ENCODE data around the gene EEPD1. TPM values are rescaled to one million over a fixed set of nuclear protein-coding genes. Genes with fewer than 3 reads are reported as not detected.

EEPD1 gene
- total RNA-seq, 4 donors from 2014 or later, result 2.2 to 9.3 (median 6.2) TPM

- H3K9me3 ChIP-seq, result no peaks in the 10 kb centered on the region
- H3K4me1 ChIP-seq, result peaks cover 10 to 17% of the 10 kb centered on the region in 2 donors
- H3K27me3 ChIP-seq, result no peaks in the 10 kb centered on the region
- no peaks in the 10 kb centered on the region for H3K36me3 ChIP-seq
- H3K27ac ChIP-seq, result no peak overlapping the region
- TF ChIP-seq, protein P1, sequence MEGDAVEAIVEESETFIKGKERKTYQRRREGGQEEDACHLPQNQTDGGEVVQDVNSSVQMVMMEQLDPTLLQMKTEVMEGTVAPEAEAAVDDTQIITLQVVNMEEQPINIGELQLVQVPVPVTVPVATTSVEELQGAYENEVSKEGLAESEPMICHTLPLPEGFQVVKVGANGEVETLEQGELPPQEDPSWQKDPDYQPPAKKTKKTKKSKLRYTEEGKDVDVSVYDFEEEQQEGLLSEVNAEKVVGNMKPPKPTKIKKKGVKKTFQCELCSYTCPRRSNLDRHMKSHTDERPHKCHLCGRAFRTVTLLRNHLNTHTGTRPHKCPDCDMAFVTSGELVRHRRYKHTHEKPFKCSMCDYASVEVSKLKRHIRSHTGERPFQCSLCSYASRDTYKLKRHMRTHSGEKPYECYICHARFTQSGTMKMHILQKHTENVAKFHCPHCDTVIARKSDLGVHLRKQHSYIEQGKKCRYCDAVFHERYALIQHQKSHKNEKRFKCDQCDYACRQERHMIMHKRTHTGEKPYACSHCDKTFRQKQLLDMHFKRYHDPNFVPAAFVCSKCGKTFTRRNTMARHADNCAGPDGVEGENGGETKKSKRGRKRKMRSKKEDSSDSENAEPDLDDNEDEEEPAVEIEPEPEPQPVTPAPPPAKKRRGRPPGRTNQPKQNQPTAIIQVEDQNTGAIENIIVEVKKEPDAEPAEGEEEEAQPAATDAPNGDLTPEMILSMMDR (IDR thresholded peaks at IDR 0.05), result no peak
- TF ChIP-seq POLR2A (IDR thresholded peaks at IDR 0.05), result no peak
- no peak for DNase-seq
- H3K4me3 ChIP-seq (replicated peaks in 1 of 3), result no peak overlapping the region
- intact Hi-C loops (cut with DNase I), result no loop called here
- WGBS, 2 donors, result 96% methylated on average over 9 of the region's 9 CpGs
These were observed 126.9 kb downstream of the EEPD1 start for GRCh38 chr7:36279926-36280315.

DNA sequence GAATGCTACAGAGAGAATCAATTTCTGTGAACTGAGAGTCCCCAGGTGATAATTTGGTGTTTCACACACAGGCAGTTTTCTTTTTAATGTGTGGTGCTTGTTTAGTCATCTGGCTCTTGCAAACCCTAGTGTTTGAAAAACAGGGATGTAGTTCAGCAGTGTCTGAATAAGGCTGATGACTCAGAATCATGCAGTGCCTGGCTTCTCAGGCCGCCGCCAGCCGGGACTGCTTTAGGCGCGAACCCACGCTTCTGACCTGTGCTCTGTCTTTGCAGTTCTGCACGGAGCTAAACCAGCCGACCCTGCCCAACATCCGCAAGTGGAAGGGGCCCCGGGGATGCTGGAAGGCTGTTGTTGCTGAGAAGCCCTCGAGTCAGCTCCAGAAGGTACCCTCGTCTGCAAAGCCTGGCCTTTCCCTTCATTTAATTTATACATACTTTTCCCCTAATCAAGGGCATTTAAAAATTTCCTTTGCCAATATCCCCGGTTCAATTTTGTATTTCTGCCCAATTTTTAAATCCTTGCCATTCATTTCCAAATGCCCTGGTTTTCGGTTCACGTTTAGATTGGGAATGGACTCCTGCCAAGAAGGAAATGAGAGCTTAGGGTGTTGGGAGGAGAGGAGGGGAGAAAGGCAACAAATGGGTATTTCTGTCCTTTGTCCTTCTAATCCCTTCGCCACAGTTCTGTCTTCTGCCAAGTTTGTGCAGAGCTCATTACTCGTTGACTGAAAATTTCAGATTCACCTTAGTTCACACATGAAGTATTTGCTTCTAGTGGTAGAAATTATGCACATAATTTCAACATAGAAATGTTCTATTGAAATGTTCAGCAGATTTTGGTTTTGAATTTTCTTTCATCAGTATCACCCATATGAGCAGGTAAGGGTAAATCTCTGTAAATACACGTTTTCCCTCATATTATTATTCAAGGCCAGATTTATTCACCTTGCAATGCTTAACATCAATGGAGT is 128.1 kb downstream of the EEPD1 start:
- intact Hi-C loops (cut with DNase I), result no loop called here
- no peaks in the 10 kb centered on the region for H3K36me3 ChIP-seq
- TF ChIP-seq POLR2A (IDR thresholded peaks at IDR 0.05), result no peak
- TF ChIP-seq, protein P1 (IDR thresholded peaks at IDR 0.05), result no peak
- no peak overlapping the region for H3K4me3 ChIP-seq (replicated peaks in 1 of 3)
- H3K4me1 ChIP-seq, result peaks cover 10 to 17% of the 10 kb centered on the region in 2 donors
- H3K27me3 ChIP-seq, result no peaks in the 10 kb centered on the region
- WGBS, 2 donors, result 56 to 69% methylated on average over 18 of the region's 18 CpGs
- DNase-seq, result no peak
- H3K27ac ChIP-seq, result peak overlapping the region in 1 of 3 donors; percentile 33
- no peaks in the 10 kb centered on the region for H3K9me3 ChIP-seq

- Histone ChIP-seq H3K4me3 (replicated peaks in 1 of 3) (no peak overlapping the region), H3K27me3 (no peaks in the 10 kb centered on the region), H3K27ac (no peak overlapping the region), H3K9me3 (no peaks in the 10 kb centered on the region), H3K36me3 (no peaks in the 10 kb centered on the region), H3K4me1 (peaks cover 10 to 17% of the 10 kb centered on the region in 2 donors)
- WGBS, 2 donors, result 92 to 94% methylated on average over 7 to 10 of the region's 10 CpGs
- DNase-seq, result no peak
- intact Hi-C loops (cut with DNase I), result no loop called here
- TF ChIP-seq, protein P1 (IDR thresholded peaks at IDR 0.05), result no peak
- TF ChIP-seq POLR2A (IDR thresholded peaks at IDR 0.05), result no peak
These were observed 129.1 kb downstream of the EEPD1 start for GRCh38 chr7:36281945-36282717.

GRCh38 chr7:36283181-36283580 is 130.1 kb downstream of the EEPD1 start:
- no peaks in the 10 kb centered on the region for H3K27me3 ChIP-seq
- H3K4me3 ChIP-seq (replicated peaks in 1 of 3), result no peak overlapping the region
- intact Hi-C loops (cut with DNase I), result no loop called here
- no peak for TF ChIP-seq POLR2A (IDR thresholded peaks at IDR 0.05)
- TF ChIP-seq, protein P1 (IDR thresholded peaks at IDR 0.05), result no peak
- H3K27ac ChIP-seq, result no peak overlapping the region
- WGBS, 2 donors, result 87 to 88% methylated on average over 9 of the region's 9 CpGs
- peaks cover 9 to 14% of the 10 kb centered on the region in 2 donors for H3K4me1 ChIP-seq
- H3K36me3 ChIP-seq, result no peaks in the 10 kb centered on the region
- H3K9me3 ChIP-seq, result no peaks in the 10 kb centered on the region
- no peak for DNase-seq

Measured in thyroid gland (tissue), 4 donors.